Mucosa of rectum (tissue), 2 donors: ENCODE measurements around the gene IRF8.
A peak's percentile ranks its signal among the peaks of the same experiment; 100 is the strongest.

Experiments used
- H3K27ac ChIP-seq, 2 donors: one replicate each; pipeline ENCODE4 v1.7.0; 2013; ENCODE audit warnings: inconsistent platforms in 2 of 2, low read depth in 2 of 2, low read length in 2 of 2
- H3K27me3 ChIP-seq, 2 donors: one replicate each; pipeline ENCODE4 v1.7.0; 2013; ENCODE audit warnings: low read length in 2 of 2; ENCODE audit not compliant: control insufficient read depth in 2 of 2, insufficient read depth in 2 of 2
- H3K36me3 ChIP-seq, 2 donors: one replicate each; pipeline ENCODE4 v1.7.0; 2013; ENCODE audit warnings: low read length in 2 of 2; ENCODE audit not compliant: control insufficient read depth in 2 of 2, insufficient read depth in 2 of 2
- H3K4me1 ChIP-seq, 2 donors: one replicate each; pipeline ENCODE4 v1.7.0; 2013; ENCODE audit warnings: low read length in 2 of 2, mild to moderate bottlenecking in 1 of 2; ENCODE audit not compliant: control insufficient read depth in 2 of 2, insufficient read depth in 2 of 2
- H3K4me3 ChIP-seq, 2 donors: one replicate each; pipeline ENCODE4 v1.7.0; 2013; ENCODE audit warnings: low read length in 2 of 2
- H3K9ac ChIP-seq, 2 donors: one replicate each; pipeline ENCODE4 v1.7.0; 2013; ENCODE audit warnings: low read length in 2 of 2, low read depth in 1 of 2, mild to moderate bottlenecking in 1 of 2
- H3K9me3 ChIP-seq, 2 donors: one replicate each; pipeline ENCODE4 v1.7.0; 2013; ENCODE audit warnings: low read length in 2 of 2; ENCODE audit not compliant: control insufficient read depth in 2 of 2
- donor health status: healthy.
- donor health status: Normal muscosa, but diverticular disease.

Gene IRF8

DNA sequence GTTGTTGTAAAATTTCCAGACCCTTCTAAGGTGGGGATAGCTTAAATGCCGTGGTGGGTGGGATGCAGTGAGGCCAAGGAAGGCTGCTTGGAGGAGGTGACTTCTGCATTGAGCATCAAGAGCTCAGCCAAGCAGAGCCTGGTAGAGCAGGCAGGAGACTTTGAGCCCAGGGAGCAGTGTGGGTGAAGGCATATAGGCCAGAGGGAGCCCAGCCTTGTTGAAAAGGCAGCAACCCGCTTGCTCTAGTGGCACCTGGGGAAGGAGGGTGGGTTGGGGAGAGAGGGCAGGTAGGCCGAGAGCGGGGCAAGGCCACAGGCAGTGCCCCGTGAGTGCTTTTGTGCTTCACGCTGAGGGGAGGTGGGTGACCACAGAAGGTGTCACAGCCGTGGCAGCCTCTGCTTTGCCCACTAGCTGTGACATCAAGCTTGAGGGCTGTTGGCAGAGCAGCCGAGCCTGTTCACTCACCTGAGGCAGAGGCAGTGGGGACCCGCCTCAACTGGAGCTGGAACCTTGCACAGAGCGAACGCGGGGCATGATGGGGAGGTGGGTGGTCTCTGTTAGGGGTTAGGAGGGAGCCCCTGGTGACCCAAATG lies 56.1 kb downstream of the IRF8 start:
- peaks cover 0 to 2% of the 10 kb centered on the region in 2 donors for H3K27me3 ChIP-seq
- peaks cover 0 to 4% of the 10 kb centered on the region in 2 donors for H3K4me1 ChIP-seq
- H3K9me3 ChIP-seq: no peaks in the 10 kb centered on the region

GRCh38 chr16:85955566-85955965 lies 56.6 kb downstream of the IRF8 start:
- Histone ChIP-seq H3K4me3 (no peak overlapping the region), H3K27me3 (peaks cover 0 to 2% of the 10 kb centered on the region in 2 donors), H3K9me3 (no peaks in the 10 kb centered on the region), H3K9ac (no peak overlapping the region), H3K4me1 (peaks cover 0 to 4% of the 10 kb centered on the region in 2 donors), H3K27ac (no peak overlapping the region), H3K36me3 (no peaks in the 10 kb centered on the region)

More for the DNA sequence above, 56.1 kb downstream of the IRF8 start:
- Histone ChIP-seq H3K9ac (no peak overlapping the region), H3K27ac (no peak overlapping the region), H3K36me3 (no peaks in the 10 kb centered on the region), H3K4me3 (no peak overlapping the region)

- Histone ChIP-seq H3K9me3 (no peaks in the 10 kb centered on the region), H3K27me3 (peaks cover 0 to 2% of the 10 kb centered on the region in 2 donors), H3K4me1 (peaks cover 0 to 4% of the 10 kb centered on the region in 2 donors), H3K9ac (no peak overlapping the region), H3K27ac (no peak overlapping the region), H3K4me3 (no peak overlapping the region), H3K36me3 (no peaks in the 10 kb centered on the region)
Measured at GRCh38 chr16:85956426-85956825, 57.5 kb downstream of the IRF8 start.

DNA sequence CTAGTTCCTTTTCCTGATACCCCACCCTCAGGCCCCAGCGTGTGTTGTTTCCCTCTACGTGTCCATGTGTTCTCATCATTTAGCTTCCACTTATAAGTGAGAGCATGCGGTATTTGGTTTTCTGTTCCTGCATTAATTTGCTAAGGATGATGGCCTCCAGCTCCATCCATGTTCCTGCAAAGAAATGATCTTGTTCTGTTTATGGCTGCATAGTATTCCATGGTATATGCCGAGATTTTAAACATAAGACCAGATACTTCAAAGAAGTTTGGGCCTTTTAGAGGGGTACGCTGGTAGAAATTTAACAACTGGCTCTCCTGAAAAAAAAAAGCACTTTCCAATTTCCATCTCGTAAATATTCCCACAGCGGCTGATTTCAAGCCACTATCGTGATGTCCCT lies 59.8 kb downstream of the IRF8 start:
- no peak overlapping the region for H3K27ac ChIP-seq
- H3K4me3 ChIP-seq: no peak overlapping the region
- peaks cover 0 to 4% of the 10 kb centered on the region in 2 donors for H3K4me1 ChIP-seq
- no peaks in the 10 kb centered on the region for H3K36me3 ChIP-seq
- H3K9me3 ChIP-seq: no peaks in the 10 kb centered on the region
- H3K27me3 ChIP-seq: peaks cover 0 to 2% of the 10 kb centered on the region in 2 donors
- no peak overlapping the region for H3K9ac ChIP-seq

- no peaks in the 10 kb centered on the region for H3K9me3 ChIP-seq
Measured at GRCh38 chr16:85959686-85960085, 60.7 kb downstream of the IRF8 start.

GRCh38 chr16:85960486-85961046 lies 61.6 kb downstream of the IRF8 start:
- Histone ChIP-seq H3K27ac (no peak overlapping the region), H3K27me3 (peaks cover 0 to 2% of the 10 kb centered on the region in 2 donors), H3K9ac (no peak overlapping the region), H3K9me3 (no peaks in the 10 kb centered on the region), H3K4me1 (peaks cover 3 to 4% of the 10 kb centered on the region in 2 donors), H3K36me3 (no peaks in the 10 kb centered on the region), H3K4me3 (no peak overlapping the region)

More at GRCh38 chr16:85959686-85960085, 60.7 kb downstream of the IRF8 start:
- H3K9ac ChIP-seq: peak overlapping the region in 1 of 2 donors; percentile 56
- no peak overlapping the region for H3K27ac ChIP-seq
- H3K4me3 ChIP-seq: no peak overlapping the region
- H3K4me1 ChIP-seq: peaks cover under 1 to 4% of the 10 kb centered on the region in 2 donors
- peaks cover 0 to 2% of the 10 kb centered on the region in 2 donors for H3K27me3 ChIP-seq
- H3K36me3 ChIP-seq: no peaks in the 10 kb centered on the region

- Histone ChIP-seq H3K36me3 (no peaks in the 10 kb centered on the region), H3K4me3 (no peak overlapping the region), H3K4me1 (peaks cover 3 to 4% of the 10 kb centered on the region in 2 donors), H3K27me3 (no peaks in the 10 kb centered on the region), H3K9ac (no peak overlapping the region), H3K9me3 (no peaks in the 10 kb centered on the region), H3K27ac (no peak overlapping the region)
Measured at GRCh38 chr16:85961988-85962915, 63.3 kb downstream of the IRF8 start.

DNA sequence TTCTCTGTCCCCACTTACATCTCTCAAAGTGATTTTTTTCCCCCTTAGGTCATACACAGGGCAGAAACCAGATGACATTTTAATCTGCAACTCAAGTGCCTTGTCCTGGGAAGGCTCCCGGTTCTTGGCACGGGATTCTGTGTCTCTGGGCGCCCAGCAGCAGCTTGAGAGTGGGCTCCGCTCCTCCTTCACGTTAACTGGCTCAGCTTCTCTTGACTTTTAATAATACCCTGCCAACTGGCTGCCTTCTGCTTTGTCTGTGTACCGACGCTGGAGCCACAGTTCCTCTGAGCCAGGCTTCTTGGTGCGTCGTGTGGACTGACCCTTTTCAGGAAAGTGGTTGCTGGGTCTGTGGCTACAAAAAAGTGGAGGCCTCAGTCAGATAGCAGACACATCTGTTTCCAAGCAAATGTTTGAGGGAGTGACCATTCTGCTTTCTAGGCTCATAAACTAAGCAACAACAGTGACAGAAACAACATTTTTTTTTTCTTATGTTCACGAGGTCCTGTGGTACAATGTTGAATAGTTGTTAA lies 64.9 kb downstream of the IRF8 start:
- Histone ChIP-seq H3K4me1 (peaks cover 3 to 4% of the 10 kb centered on the region in 2 donors), H3K9me3 (no peaks in the 10 kb centered on the region), H3K4me3 (no peak overlapping the region), H3K36me3 (no peaks in the 10 kb centered on the region), H3K27ac (no peak overlapping the region), H3K27me3 (no peaks in the 10 kb centered on the region), H3K9ac (no peak overlapping the region)

GRCh38 chr16:85965125-85965524 lies 66.2 kb downstream of the IRF8 start:
- H3K4me1 ChIP-seq: peaks cover 0 to 3% of the 10 kb centered on the region in 2 donors
- H3K4me3 ChIP-seq: no peak overlapping the region
- H3K27me3 ChIP-seq: no peaks in the 10 kb centered on the region
- H3K9ac ChIP-seq: no peak overlapping the region
- no peaks in the 10 kb centered on the region for H3K9me3 ChIP-seq
- no peak overlapping the region for H3K27ac ChIP-seq
- no peaks in the 10 kb centered on the region for H3K36me3 ChIP-seq

DNA sequence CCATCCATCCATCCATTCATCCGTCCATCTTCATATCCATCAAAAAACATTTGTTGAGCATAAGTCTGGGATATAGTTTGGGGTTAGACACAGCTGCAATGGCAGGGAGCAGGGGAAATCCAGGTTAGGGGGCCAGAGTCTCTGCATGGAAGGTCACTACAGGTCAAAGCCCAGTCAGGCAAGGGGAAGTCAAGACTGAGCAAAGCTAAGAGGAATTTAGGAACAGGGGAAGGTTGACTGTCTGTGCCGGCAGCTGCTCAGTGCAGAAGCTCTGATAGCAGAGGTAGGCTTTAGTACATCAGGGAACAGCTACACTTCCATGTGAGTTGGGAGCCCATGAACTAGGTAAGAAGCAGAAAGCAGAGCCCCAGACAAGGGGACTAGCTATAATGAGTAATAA lies 68.1 kb downstream of the IRF8 start:
- Histone ChIP-seq H3K9me3 (no peaks in the 10 kb centered on the region), H3K27me3 (no peaks in the 10 kb centered on the region), H3K27ac (no peak overlapping the region), H3K9ac (no peak overlapping the region), H3K36me3 (no peaks in the 10 kb centered on the region), H3K4me1 (peaks cover 0 to 8% of the 10 kb centered on the region in 2 donors), H3K4me3 (no peak overlapping the region)
